CD4-positive, alpha-beta T cell treated with Interleukin-1 beta for 1 hour (primary cell): ENCODE data around the gene ABHD8.
"Not testable (repeated sequence)": the region's sequence is repeated elsewhere in the genome, so short reads cannot be mapped to it uniquely, and the experiment has no call there.

Experiments used
- DNase-seq, 2 donors: peaks; one replicate each; pipeline ENCODE4 v3.0.0-alpha.2; 2020 to 2022

Gene ABHD8

DNA sequence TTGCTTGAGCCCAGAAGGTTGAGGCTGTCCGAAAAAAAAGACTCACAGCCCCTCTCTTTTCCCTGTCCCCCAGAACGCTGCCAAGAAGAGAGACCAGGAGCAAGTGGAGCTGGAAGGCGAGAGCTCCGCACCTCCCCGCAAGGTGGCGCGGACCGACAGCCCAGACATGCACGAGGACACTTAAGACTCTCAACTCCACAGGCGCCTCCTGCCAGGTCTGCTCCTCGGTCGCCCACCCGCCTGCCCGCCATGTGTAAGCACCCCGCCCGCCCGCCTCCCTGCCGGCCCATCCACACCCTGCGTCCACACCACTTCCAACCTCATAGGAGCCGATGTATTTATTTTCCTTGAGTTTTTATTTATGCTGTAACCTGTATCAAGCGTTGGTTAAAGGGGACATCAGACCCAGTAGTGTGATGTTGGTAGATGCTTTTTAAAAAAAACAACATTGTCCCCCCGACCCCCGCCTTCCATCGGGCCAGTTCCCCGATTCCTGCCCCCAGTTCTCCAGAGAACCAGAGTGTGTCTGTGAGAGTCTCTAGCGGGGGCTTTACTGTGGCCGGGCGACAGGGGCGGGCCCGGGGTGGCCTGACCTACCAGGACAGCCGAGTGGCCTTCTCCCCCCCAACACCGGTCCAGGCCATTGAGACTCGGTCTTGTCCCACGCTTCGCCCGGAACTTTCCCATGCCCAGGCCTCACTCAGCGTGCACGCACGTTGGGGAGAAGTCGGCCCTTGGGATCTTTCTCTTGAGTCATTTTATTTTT lies 16.4 kb upstream of the ABHD8 start:
- DNase-seq, result no peak

DNA sequence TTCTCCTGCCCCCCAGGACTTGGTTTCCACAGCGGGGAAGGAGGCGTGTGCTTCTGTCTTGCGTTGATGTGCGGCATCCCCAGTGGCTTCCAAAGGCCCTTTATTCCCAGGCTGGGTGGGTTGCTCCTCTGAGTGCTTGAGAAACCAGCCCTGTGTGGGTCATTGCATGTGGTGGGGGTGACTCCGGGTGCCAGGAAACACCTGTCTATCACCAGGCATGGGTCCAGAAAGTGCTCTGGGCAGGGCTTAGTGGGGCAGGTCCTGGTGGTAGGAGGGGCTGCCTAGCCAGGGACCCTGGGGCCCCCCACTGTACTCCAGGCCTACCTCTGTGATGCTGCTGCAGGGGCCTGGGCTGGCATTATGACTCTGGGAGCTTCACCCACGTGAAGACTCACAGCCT lies 15.7 kb upstream of the ABHD8 start:
- DNase-seq, result no peak

DNA sequence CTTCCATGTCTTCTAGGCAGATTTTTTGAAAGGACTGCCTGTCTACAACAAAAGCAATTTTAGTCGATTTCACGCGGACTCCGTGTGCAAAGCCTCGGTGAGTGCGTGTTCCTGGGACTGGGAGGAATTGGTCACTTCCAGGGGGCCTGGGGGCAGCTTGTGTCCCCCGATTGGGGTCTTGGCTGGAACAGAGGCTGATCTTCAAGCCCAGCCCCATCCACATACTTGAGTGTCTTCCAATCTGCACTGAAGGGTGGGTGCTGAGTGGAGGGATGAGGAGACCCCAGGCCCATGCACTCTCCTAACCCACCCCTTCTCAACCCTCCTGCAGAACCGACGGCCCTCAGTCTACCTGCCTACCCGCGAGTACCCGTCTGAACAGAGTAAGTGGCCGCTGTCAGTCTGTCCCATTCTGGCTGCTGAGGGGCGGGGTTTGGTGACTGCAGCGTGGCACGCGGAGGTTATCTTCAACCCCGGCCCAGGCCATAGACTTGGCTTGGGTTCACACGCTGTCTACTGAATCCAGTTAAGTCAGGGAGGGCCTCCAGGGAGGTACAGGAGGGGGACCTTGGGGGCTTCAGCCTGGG lies 10.9 kb upstream of the ABHD8 start:
- DNase-seq, result no peak

DNA sequence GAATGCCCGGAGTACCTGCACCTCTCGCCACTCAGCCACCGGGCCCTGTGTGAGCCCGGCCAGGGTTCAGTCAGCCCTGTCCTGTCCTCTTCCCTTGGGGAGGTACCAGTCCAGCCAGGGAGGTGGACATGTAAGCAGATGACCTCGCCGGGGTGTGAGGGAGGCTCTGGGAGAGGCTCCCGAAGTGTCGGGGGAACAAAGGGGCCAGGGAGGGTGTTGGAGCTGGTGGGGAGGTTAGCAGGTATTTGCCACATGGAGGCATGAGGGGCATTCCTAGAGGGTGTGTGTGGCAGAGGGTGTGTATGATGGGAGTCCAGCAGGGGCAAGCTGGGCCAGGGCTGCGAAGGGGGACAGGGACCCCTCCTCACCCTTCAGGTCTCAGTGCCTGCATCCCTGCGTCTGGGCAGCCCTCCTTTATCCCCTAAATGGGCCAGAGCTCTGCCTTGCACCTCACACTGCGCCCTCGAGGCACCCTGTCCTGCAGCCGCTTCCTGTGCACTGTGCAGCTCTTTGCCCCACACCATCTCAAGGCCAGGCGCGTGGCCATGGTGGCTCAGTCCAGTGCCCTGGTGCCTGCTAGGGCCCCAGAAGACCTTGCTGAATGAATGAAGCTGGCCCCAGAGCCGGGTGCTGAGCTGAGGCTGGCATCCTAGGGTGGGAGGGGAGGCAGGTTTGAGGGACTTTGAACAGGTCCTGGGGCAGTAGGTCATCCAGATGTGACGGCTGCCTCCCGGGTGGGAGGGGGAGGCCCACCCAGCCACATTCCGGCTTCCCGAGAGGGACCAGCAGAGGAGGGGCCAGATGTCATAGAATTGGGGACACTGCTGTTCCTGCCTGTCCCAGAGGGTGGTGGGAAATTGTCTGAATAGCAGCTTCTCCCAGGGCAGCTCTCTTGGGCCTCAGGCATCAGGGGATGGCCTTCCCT lies 9.2 kb upstream of the ABHD8 start:
- no peak for DNase-seq

DNA sequence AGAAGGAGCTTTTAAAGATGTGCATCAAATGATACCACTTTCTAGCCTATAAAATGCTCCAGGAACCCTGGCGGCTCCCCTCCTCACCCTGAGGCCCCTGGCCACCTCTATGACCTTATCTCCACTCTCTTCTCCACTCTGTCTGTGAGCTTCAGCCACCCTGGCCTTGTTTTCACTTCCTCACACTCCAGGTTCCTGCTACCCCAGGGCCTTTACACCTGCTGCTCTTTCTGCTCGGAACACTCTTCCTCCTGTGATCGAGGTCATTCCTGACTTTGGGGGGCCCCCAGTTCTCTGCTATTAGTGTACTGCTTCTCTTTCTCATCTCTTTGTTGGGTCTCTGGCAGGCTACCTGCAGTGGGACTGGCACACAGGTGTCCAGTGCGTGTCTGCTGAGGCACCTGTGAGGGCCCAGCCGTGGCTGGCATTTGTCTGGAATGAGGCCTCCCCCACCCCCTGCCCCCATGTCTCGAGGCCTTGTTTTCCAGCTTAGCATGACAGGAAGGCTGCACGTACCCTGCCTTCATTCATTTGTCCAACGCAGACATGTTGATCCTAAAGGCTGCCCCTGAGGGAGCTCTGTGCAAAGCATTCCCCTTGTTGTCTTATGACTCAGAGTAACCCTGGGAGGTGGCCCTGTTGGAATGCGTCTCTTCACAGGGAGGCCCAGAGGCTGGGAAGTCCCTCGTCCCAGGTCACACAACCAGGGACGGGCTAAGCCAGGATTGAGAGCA lies 8.4 kb upstream of the ABHD8 start:
- no peak for DNase-seq

DNA sequence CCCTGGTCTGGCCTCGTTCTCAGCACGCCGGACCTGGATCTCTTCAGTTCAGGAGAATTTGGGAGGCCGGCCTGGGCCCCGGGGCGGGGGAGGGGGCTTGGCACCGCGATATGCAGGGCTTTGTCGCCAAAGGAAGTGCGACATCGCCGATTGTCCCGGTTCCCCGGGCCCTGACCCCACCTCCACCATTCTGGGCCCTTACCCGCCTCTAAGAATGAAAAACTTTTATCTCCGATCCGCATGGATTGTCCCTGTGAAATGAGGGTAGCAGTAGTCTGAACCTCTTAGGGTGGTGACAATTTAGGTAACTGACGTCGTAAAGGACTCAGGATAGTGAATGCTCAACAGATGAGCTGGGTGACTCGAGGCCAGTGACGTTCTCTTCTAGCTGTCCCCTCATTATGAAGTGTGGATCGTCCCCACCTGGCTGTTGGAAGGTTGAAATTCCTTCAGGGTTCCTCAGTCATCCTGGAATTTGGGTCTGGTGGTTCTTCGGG lies 6.8 kb upstream of the ABHD8 start:
- no peak for DNase-seq

DNA sequence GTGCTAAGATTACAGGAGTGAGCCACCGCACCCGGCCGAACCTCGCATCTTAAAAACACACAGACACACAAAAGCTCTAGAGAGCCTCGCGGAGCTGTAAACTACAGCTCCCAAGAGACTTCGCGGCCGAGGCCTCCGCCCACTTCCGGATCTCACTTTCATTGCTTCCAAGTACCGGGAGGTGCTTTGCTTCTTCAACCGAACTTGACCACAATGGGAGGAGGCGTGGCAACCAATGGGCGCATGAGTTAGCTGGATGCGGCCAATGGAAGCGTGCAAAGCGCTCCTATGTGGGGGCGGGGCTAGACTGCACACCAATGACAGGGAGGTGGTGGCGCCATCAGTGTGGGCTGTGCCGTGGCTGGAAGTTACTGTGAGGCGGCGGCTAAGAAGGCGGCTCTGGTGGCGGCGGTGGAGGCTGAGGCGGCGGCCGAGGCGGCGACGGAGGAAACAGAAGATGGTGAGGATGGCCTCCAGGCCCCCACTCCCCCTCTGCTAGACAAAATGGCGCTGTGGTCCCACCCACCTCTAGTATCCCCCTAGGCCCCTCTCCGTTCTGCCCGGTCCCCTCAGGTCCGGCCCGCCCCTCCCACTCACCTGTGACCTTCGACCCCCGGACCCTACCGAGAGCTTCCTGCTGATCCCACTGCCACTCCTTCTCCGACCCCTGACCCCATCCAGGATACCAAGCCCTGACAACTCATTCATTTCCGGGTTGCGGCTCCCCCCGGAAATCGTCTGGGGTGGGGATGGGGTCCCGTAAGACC lies 6.2 kb upstream of the ABHD8 start, which contains the start of gene DDA1:
Gene DDA1, plus strand, starts transcription at position 366 of the 767 bp plus-strand sequence. Its CDS starts 92 bp downstream, at position 458.
- DNase-seq, result peak; percentile 100

DNA sequence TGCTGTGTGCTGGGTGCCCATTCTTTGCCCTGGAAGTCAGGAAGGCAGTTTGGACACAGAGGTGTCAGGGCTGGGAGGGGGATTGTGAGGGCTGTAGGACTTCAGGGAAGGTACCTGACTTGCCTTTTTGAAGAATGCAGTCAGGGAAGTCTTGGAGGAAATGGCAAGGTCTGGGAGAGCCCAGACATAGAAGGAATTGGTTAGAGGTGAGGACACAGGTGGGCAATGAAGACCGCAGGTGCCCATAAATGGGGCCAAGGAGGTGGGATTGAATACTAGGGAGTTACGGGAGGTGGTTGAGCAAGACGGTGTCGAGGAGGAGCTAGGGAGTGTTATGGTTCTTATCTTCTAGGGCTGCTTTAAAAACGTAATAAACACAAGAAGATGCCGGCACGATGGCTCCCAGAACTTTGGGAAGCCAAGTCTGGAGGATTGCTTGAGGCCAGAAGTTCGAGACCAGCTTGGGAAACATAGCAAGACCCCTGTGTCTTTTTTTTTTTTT lies 4.7 kb upstream of the ABHD8 start:
- DNase-seq, result no peak

DNA sequence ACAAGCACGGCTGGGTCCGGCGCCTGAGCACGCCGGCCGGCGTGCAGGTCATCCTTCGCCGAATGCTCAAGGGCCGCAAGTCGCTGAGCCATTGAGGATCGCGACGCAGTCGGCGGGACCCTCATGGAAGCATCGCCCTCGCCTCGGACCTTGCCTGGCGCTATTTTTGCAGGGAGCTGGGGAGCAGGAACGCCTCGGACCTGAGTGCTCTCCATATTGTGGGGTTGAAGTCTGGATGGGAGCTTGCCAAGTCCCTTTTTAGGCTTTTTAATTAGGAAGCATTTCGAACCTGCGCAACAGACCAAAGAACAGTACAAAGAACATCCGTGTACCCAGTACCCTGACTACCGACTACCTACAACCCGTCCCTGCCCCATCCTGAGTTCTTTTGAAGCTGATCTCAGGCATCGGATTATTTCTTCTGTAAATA lies 3.1 kb upstream of the ABHD8 start:
- DNase-seq, result no peak

DNA sequence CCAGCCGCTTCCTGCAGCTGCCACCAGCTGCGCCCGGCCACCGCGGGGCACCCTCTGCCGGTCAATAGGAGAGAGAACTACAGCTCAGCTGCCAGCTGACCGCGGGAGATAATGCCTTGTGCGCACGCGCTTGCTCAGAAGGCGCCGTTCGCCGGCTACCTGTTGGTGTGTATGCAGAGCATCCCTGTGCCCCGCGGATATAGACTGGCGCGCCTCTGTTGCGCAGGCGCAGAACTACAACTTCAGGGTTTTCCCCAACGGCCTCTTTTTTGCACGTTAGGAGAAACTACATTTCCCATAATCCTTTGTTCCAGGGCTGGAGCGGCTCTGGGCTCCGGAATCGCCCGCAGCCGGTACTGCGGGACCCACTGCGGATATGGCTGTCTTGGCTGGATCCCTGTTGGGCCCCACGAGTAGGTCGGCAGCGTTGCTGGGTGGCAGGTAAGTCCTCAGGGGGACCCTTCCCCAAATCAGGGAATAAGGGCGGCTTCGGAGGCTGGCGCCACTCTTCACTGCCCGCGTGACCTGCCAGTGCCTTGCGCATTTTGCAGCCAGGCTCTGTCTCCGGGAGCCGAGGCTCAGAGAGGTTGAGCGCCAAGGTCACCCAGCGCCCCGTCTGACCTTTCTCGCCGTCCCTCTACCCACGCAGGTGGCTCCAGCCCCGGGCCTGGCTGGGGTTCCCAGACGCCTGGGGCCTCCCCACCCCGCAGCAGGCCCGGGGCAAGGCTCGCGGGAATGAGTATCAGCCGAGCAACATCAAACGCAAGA lies 2.5 kb upstream of the ABHD8 start, which contains the start of gene MRPL34:
Gene MRPL34, plus strand, starts transcription at position 356 of the 768 bp plus-strand sequence. Its CDS starts 21 bp downstream, at position 377.
- peak; percentile 98 to 100 for DNase-seq

DNA sequence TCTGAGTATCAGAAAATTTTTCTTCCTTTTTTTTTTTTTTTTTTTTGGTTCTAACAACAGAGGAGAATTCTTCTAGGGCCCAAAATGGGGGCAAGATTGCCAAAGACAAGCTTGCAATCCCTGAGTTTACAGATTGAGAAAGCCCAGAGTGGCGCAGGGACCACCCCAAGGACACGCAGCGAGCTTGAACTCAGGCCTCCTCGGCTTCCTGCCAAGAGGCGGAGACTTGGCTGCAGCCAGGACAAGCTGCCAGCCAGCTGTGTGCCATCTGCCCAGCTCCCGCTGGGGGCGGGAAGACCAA lies 1.9 kb upstream of the ABHD8 start:
- DNase-seq, result no peak

DNA sequence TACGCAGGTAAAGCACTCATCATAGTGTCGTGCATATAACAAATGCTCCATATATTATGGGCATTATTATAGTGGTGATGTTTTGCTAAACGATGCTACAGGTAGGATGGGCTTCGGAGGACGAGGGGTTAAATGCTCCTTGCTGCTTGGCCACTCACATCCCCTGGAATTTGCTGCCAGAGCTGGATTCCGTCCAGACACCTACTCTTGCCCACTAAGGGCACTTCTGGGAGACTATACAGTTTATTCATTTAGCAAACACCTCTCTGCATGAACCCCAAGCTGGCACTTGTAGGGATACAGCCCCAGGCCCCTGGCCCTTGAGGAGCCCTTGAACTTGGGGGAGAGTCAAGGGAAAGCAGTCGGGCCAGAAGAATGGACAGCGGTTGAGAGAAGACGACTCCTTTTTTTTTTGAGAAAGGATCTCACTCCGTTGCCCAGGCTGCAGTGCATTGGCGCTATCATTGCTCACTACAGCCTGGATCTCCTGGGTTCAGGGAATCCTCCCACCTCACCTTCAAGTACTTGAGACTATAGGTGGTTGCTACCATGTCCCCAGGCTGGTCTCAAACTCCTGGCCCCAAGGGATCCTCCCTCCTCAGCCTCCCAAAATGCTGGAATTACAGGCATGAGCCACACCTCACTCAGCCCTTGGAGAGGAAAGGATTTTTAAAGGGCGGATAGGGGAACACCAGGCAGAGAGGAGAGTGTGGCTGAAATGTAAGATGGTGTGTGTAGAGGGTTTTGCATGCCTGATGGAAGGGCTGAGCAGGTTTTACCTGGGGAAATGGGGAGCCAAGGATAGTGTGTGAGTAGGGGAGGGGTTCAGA lies 1.4 kb upstream of the ABHD8 start:
- no peak for DNase-seq

DNA sequence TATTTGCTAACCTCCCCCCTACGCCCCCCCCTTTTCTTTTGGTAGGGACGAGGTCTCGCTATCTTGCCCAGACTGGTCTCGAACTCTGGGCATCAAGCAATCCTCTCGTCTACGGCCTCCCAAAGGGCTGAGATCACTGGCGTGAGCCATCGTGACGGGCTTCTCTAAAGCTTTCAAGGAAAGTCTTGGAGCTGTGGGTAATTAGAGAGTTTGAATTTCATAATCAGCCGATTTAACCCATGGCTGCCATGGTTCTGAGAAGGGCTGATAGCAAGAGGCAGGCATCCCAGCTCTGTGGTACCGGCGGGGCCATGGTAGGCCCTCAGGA lies 679 bp upstream of the ABHD8 start:
- DNase-seq, result no peak

DNA sequence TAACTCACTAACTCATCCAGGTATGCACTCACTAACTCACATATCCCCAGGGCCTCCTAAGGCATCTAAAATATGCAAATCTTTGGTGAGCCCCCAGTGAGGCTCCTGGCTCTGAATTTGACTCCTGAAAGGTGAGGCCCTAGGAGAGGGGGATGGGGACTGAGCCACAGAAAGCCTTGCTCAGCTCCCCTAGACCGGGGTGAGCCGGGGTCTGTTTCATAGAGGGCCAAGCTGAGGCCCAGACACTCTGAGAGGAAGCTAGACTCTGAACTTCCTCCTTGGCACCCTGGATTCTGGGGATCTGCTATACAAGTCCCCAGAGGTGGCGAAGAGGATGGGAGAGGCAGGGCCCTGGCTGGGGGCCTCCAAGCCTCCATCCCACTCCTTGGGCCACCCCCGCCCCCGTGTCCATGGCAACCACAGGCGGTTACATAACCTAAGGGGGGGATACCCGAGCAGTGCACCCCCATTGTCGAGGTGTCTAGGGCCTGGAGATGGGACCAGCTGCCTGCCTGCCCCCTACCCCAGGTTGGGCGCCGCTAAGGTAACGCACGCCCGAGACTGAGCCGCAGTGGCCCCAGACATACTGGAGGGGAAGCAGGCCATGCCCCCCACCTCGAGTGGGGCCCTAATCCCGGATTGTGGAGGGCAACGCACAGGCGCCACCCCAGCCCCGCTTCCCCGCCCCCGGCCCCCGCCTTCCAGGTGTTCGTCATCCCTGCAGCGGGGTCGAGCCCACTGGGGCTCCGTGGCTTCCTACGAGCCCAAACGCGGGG lies 646 bp downstream of the ABHD8 start:
- peak; percentile 39 to 45 for DNase-seq

DNA sequence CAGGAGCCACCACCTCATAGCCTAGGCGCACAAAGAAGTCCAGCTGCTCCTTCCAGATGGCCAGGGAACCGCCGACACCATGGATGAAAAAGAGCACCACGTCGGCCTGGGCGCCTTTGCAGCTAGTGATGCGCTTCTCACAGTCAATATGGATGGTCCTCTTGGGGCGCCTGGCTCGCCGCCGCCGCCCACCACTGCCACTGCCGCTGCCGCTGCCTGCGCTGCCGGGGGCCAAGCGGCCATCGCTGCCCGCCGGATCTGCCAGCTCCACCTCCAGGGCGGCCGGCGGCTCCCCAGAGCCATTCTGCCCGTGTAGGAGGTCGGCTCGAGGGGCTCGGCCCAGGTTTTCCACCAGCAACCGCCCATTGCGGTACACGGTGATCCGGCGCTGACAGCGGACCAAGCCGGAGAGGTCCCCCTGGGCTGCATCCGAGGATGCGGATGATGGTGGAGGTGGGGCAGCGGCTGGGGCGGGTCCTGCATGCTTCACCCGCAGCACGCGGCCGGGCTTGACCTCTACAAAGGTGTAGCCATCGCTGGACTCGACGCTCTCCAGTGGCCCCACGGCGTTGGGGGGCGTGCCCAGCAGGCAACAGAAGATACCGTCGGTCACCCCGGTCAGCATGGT lies 2.1 kb downstream of the ABHD8 start:
- no peak for DNase-seq

DNA sequence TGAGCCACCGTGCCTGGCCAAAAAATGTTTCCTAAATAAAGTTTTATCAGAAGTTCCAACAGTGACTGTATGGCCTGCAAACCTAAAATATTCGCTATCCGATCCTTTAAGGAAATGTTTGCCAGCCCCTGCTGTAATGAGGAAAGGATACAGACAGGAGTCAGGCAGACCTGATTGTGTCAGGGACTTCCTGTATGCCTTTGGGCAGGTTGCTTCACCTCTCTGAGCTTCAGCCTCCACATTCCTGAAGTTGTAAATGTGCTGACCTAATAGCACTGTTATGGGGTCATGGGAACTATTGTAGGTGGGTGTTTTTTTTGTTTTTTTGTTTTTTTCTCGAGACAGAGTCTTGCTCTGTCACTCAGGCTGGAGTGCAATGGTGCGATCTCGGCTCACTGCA lies 6.2 kb downstream of the ABHD8 start:
- no peak for DNase-seq

DNA sequence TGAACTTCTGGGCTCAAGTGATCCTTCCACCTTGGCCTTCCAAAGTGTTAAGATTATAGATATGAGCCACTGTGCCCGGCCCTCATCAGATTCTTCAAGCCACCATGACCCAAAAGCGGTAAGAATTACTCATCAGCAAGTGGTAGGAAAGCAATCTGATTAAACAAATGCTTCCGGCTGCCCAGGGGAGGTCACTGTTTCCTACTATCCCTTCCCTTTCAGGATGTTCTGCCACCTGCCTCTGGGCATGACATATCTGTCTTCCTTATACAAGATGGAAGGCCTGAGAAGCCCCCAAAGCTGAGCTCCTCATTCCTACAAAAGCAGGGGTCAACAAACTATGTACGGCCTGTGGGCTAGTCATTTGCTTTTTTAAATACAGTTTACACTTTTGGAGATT lies 7.0 kb downstream of the ABHD8 start:
- DNase-seq, result no peak

DNA sequence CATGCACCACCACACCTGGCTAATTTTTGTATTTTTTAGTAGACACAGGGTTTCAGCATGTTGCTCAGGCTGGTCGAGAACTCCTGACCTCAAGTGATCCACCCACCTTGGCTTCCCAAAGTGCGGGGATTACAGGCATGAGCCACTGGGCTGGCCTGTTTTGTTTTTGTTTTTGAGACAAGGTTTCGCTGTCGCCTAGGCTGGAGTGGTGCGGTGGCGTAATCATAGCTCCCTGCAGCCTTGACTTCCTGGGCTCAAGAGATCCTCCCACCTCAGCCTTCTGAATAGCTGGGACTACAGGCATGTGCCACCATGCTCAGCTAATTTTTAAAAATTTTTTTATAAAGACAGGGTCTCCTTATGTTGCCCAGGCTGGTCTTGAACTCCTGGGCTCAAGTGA lies 7.7 kb downstream of the ABHD8 start:
- not testable (repeated sequence) for DNase-seq
